Epithelial cell of esophagus (primary cell): ENCODE data around the gene ATP1A1.

Experiments
- DNase-seq: peaks from one replicate; pipeline ENCODE4 v3.0.0; 2010; ENCODE audit warnings: low read depth
- H3K4me3 ChIP-seq: 2 replicates; pipeline ENCODE4 v1.5.1; 2011; ENCODE audit warnings: mild to moderate bottlenecking, low read length, control low read depth
- CTCF ChIP-seq: IDR thresholded peaks from 2 replicates; pipeline ENCODE4 v1.5.1; 2011; ENCODE audit warnings: low read depth, mild to moderate bottlenecking, low read length, control low read depth, inconsistent platforms; ENCODE audit not compliant: insufficient read depth; ENCODE audit errors: missing control alignments

Gene ATP1A1

DNA sequence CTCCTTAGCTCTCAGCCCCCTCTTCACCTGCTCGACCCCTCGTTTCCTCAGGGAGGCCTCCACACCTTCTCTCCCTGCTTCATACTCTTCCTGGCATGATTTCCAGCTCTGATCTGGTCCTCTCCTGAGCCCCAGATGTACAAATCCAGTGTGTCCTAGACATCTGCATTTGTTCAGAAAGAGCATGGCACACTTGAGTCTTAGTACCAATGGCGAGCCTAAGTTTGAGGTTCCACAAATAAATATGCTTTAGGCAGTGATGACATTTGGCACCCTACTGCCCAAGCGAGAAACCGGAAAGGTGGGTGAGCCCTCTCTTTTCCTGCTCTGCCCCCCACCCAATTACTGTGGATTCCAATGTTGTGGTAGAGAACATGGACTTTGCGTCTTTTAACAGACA lies 34.0 kb downstream of the ATP1A1 start:
- H3K4me3 ChIP-seq: no peak overlapping the region
- no peak for DNase-seq
- no peak for TF ChIP-seq CTCF

GRCh38 chr1:116408193-116408592 lies 35.1 kb downstream of the ATP1A1 start:
- TF ChIP-seq CTCF: no peak
- H3K4me3 ChIP-seq: no peak overlapping the region
- DNase-seq: peak; percentile 55

- no peak overlapping the region for H3K4me3 ChIP-seq
- TF ChIP-seq CTCF: no peak
- DNase-seq: no peak
Observed at GRCh38 chr1:116408803-116409720, 36.0 kb downstream of the ATP1A1 start.

GRCh38 chr1:116409751-116410191 lies 36.7 kb downstream of the ATP1A1 start:
- no peak for TF ChIP-seq CTCF
- DNase-seq: peak; percentile 91

GRCh38 chr1:116411784-116412479 lies 38.9 kb downstream of the ATP1A1 start:
- no peak overlapping the region for H3K4me3 ChIP-seq
- DNase-seq: no peak
- no peak for TF ChIP-seq CTCF

More at GRCh38 chr1:116409751-116410191, 36.7 kb downstream of the ATP1A1 start:
- no peak overlapping the region for H3K4me3 ChIP-seq

GRCh38 chr1:116412480-116412798 lies 39.4 kb downstream of the ATP1A1 start:
- H3K4me3 ChIP-seq: no peak overlapping the region
- TF ChIP-seq CTCF: no peak
- DNase-seq: no peak
